GM18909 (cell line): ENCODE data around the gene NKTR.
"Not testable (repeated sequence)": the region's sequence is repeated elsewhere in the genome, so short reads cannot be mapped to it uniquely, and the experiment has no call there.

Experiments
- ATAC-seq: cut with Tn5 transposase; IDR thresholded peaks from one replicate; pipeline ENCODE4 v1.9.1; 2021; ENCODE audit warnings: mild to moderate bottlenecking; ENCODE audit not compliant: unreplicated experiment, poor library complexity

Gene NKTR

DNA sequence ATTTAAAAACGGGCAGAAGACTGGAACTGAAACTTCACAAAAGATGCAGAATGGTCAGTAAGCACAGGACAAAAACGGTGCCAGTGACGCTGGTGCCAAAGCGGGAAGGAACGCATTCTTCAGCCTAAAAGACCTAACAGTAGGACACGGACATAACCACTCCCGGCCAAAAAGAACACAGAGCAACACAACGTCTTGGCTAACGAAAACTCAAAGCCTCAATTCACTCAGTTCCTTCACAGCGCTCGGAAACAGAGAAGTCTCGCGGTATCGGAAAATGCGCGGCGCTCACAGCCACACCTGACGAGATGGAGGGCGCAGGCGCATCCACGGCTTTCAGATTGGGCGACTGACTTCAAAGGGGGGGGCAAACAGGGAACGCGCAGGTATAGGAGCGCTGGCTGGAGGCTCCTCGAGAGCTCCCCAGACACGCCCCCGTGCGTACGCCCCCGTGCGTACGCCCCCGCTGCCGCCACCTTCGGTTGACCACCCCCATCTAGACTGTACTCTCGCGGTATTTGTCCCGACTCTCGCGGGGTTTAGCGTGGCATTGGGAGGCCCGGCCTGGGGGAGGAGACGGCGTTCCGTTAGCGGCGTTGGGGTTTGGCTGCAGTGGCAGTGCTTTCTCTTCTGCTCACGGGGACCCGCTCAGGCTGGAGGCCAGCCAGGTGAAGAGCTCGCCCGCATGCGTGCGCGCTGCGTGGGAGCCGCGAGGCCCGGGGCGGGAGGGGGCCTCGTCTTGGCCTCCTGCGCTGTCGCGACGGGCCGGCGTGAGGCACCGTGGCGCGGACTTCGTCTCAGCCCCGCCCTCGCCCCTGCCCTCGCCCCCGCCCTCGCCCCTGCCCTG is at the start of gene NKTR:
Gene NKTR (plus strand): TSS at position 576 of the 847 bp plus-strand sequence. CDS start 321 bp downstream, outside the sequence.
- peak; percentile 87 for ATAC-seq

DNA sequence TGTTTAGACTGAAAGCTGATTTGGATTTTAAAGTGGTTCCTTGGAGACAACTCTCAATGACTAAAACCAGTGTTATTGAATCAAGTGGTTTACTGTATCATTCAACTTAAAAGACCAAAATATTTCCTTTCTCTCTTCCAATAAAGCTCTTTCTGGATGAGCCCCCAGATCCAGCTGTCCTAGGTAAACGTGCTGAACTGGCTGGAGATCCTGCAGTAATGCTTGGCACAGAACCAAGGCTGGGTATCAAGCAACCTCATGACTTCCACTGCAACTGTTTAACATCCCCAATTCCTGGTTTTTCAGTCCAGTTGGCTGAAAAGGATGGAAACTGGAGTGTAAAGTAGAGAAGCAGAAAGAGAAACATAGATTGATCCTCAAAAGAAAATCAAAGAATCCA is 47.7 kb upstream of the NKTR start:
- no peak for ATAC-seq

DNA sequence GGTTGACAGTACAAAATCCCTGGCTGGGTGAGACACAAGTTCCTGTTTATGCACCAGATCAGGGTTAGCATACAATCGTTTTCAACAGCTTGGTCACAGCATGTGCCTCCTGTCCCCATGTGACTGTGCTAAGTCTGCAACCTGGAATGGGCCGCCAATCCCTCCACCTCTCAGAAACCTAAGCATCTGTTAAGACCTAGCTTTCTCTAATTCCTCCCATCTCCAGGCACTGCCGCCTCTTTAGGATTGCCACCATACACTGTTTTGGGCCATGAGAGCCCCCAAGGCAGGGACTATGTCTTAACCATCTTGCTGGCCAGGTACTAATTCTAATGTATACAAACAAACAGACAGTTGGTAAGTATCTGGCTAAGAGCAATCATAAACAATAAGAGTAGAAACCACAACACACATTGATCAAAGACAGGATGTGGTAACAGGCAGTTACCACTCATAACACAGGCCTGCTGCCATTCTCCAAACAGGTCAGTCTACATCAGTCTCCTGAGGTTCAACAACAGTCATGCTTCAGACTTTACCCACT is 44.3 kb upstream of the NKTR start:
- ATAC-seq = peak; percentile 84

DNA sequence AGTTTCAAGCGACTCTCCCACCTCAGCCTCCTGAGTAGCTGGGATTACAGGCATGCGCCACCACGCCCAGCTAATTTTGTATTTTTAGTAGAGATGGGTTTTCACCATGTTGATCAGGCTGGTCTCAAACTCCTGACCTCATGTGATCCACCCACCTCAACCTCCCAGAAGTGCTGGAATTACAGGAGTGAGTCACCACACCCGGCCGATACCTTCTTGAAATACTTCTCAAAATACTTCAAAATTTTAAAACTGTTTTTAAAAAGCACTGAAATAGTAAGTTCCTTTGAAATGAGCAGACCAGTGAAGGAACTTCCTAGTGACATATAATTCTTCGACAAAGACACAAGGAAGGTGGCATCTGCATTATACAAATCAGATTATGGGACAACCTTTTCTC is 43.7 kb upstream of the NKTR start:
- not testable (repeated sequence) for ATAC-seq

DNA sequence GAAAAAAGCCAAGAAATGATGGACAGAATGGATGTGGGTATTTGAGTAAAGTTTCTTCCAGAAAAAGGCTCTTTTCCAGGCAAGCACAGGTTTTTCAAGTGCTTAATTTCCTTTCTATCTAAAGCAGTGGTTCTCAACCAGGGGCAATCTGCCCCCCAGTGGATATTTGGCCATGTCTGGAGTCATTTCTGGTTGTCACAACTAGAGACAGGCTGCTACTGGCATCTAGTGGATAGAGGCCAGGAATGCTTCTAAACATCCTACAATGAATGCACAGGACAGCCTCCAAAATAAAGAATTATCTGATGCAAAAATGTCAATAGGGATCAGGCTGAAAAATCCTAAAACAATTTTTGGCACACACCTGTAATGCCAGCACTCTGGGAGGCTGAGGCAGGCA is 42.6 kb upstream of the NKTR start:
- no peak for ATAC-seq

DNA sequence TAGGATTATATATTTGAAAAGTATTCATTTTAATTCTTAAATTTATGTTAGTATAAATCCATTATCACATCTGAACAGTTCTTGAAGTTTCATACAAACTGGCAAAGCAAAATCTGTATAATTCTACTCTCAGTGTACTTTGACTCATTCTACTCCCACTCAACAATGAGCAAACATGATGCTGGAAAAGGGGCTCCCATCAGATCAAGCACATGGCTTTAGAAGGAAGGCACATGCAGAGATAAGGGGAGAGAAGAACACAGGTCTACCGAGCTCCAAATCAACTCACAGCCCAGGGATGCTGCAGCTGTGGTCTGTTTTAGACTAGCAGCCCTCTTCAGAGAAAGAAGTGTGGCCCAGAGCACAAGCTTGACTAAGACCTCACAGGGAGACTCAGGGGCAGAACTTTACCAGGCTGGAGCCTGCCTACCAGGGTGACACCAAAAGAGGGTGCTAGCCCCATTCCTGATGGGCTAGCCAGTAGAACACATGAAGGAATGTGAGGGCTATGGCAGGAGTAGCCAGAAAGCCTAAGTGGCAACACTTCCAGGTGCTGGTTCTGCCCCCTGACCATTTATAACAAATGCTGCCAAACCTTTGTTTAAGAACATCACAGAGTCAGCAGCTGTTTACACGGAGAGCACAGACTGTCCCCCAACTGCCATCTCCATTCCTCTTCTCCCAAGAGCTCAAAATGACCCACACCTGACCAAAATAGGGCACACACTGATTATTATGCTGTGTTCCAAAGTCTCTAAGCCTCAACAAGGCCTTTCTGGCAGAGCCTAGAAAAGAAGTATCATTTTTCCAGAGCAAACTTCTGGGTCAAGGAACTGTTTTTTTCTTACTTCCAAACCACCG is 38.2 kb upstream of the NKTR start:
- no peak for ATAC-seq

DNA sequence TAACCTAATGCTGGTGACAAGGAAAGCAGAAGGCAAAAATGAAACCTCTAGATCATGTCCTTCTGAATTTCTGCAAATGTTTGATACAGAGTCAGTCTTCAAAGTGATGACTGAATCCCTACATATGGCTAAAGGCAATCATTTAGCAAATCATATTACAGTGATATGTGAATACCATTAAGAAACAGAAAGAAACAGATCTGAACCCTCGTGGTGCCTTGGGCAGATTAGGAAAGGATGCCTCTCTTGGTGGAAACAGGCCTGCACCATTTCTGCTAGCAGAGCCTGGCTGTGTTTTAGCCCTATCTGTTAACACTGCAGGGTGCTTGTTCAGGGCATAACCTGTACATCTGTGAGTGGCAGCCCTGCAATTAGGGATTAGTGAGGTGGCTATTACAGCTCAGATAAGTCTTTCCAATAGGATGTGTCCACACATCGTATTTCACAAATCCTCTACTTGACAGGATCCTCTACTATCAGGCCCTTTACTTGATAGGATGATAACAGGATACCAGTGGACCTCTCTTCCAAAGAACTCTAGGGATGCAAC is 30.8 kb upstream of the NKTR start:
- no peak for ATAC-seq

DNA sequence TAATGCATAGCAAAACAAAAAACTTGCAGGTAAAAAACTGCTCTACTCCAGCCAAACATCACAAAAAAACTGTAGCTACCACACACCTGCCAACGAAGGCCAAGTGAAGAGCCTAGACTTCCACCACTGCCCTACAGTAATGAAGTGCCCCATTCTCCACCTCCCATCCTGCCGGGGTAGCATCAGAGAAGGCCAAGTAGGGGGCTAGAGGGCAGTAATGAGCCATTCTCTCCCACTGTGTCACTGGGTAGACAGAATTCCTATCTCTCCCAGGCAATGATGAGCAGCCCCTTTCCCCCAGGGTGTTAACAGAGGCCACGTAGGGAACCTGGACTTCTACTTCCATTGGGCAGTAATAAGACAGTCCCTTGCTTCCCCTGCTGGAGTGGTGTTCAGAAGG is 28.2 kb upstream of the NKTR start:
- ATAC-seq = no peak

DNA sequence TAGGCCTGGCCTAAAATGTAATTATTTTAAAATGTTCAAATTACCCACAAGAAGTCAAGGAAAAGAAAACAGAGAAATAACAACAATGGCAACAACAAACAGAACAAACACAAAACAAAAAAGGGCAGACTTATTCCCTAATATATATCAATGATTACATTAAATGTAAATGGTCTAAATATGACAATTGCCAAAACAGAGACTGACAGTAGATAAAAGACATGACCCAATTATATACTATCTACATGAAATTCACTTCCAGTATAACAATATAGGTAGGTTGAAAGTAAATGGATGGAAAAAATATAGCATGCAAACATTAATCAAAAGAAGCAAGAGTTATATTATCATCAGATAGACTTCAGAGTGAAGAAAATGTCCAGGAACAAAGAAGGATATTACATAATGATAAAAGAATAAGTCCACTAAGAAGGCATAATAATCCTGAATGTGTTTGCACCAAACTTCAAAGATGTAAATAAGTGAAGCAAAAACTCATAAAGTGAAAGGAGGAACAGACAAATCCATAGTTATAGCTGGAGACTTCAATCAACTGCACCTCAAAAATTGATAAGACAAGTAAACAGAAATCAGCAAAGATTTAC is 25.2 kb upstream of the NKTR start:
- no peak for ATAC-seq

DNA sequence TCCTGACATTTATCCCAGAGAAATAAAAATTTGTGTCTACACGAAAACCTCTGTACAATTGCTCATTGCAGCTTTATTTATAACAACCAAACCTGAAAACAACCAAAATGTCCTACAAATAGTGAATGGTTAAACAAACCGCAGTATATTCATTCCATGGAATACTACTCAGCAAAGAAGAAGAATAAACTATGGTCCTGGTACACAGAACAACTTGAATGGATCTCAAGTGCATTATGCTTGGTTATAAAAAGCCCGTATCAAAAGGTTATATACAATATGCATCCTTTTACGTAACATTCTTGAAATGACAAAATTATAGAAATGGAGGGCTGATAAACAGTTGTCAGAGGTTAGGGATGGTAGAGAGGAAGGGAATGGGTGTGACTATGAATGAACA is 22.4 kb upstream of the NKTR start:
- no peak for ATAC-seq

DNA sequence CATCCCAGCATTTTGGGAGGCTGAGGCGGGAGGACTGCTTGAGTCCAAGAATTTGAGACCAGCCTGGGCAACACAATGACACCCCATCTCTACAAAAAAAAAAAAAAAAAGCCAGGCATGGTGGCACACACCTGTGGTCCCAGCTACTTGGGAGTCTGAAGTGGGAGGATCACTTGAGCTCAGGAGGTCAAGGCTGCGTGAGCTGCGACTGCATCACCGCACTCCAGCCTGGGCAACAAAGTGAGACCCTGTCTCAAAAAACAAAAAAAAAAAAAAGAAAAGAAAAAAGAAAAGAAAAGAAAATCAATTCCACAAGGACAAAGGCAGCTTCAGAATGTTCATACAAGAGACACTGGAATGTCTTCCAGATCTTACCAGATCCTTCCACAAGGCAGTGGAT is 21.1 kb upstream of the NKTR start:
- ATAC-seq = not testable (repeated sequence)

DNA sequence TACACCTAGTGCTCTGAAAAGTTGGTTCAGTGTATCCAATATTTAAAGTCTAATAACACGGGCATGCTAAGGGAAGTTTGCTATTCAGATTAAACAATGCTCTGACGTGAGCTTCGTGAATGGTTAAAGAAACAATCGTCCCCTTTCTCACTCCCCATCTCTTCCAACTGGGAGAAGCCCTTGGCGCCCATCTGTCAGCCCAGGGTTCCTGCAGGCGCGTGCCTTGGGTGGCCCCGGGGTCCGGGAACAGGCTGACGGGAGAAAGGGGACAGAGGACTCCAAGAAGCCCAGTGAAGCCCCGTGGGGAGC is 19.1 kb upstream of the NKTR start:
- ATAC-seq = no peak

DNA sequence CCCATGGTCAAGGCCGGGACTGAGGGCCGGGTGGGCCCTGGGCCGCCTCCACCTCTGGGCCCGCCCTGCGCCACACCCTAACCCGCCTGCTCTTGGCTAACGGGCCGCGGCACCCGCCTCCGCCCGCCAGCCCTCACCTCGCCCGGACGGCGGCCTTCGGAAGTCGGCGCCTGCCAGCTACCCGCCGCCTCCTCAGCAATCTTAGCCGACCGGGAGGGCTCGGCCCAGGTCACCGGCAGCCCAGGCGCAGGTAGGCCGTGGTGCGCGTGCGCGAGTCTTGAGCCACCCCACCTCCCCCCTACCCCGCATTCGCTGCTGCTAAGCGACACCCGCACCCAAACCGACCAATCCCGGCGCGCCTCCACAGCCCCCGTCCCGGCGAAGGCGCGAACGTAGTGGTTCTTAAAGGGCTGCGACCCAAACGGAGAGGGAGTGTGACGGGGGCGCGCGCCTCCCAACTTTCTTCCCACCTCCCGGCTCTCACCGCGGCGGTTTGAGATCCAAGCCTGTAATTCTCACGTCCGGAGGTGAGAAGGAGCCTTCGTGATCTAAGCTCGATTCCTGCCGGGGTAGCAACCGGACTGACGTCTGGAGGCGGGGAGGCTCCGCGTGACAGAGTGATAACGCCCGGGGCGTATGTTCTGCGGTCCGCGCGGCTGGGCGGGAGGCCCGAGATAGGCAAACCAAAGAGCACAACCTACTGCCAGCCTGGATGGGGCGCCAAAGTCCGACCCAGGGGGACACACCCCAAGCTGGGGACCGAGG is 18.6 kb upstream of the NKTR start, which contains the start of gene SEC22C:
Gene SEC22C (minus strand): TSS at position 259 of the 765 bp plus-strand sequence. CDS start 12,921 bp downstream, outside the sequence.
- ATAC-seq = peak; percentile 92

DNA sequence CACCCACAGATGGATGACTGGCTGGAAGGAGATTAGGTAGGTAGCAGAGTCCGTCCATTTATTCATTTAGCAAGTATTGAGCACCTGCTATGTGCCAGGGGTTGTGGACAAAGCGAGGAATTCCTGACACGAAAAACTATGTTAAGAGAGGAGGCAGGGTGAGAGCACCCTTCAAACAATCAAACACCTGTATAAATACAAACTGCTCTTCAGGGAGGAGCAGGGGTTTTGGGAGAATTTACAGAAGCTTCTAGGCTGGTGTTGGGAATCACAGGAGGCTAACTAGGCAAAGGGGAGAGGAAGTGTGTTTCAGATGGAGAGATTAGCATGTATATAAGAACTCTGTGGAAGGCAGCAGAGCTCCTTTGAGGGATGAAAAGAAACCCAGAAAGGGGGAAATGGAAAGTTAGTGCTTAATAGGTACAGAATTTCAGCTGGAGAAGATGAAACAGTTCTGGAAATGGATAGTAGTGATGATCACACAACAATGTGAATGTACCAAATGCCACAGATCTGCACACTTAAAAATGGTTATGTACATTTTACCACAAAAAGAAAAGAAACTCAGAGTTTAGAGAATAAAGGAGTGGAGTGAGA is 17.9 kb upstream of the NKTR start:
- ATAC-seq = no peak

DNA sequence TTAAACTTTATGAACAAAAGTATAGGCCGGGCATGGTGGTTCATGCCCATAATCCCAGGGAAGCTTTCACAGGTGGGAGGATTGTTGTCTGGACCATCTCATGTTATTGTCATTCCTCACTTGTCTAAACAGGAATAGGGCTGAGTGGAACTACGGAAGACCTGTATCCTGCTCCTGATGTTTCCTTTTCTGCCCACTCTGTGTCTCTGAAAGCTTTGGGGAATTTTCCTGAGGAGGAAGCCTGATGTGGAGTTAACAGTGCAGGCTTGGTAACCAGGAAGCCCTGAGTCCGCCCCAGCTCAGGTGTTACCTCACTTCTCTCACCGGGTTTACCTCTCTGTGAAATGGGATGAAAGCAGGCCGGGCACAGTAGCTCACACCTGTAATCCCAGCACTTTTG is 11.9 kb upstream of the NKTR start:
- ATAC-seq = no peak

DNA sequence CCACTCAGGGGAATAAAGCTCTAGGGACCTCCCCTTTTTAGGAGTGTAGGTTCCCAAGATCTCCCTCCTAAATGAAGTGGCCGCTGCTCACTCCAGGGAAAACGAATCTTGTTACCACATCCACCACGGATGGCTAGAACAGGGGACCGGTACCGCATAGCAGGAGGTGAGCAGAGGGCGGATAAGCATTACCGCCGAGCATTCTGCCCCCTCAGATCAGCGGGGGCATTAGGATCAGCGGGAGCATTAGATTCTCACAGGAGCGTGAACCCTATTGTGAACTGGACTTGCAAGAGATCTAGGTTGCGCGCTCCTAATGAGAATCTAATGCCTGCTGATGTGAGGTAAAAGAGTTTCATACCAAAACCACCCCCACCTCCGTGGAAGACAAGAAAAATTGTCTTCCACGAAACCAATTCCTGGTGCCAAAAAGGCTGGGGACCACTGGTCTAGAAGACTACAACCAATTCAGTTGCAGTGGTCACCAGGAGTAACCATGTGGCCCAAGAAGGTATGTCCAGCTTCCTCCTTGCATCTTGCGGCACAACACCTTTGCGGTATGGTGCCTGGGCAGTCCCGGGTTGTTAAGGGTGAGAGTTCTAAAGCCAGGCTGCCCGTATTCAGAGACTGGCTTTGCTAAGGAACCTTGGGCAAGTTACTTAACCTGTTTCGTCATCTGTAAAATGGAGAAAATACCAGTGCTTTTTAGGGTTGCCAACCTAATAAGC is 10.9 kb upstream of the NKTR start:
- ATAC-seq = no peak

DNA sequence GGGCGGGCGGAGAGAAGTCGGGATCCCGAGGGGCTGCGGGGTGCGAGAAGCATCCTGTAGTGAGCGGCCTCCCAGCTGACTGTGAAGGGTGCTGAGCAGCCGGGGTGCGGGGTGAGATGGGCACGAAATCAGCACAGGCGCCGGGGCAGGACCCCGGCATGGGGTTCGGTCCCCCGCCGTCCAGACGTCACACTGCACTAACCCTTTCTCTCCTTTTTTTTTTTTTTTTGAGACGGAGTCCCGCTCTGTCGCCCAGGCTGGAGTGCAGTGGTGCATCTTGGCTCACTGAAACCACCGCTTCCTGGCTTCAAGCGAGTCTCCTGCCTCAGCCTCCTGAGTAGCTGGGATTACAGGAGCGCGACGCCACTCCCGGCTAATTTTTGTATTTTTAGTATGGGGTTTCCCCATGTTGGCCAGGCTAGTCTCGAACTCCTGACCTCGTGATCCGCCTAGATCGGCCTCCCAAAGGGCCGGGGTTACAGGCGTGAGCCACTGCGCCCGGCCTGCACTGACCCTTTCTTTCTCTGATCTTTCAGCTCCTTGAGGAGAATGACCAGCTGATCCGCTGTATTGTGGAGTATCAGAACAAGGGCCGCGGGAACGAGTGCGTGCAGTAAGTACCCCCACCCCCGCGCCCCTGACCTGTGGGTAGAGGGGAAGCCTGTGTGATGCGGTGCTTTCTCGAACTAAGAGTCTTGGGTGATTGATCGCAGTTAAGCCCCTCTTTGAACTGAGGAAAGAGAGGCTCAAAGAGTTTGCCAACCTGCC is 9.3 kb upstream of the NKTR start:
- ATAC-seq = no peak

DNA sequence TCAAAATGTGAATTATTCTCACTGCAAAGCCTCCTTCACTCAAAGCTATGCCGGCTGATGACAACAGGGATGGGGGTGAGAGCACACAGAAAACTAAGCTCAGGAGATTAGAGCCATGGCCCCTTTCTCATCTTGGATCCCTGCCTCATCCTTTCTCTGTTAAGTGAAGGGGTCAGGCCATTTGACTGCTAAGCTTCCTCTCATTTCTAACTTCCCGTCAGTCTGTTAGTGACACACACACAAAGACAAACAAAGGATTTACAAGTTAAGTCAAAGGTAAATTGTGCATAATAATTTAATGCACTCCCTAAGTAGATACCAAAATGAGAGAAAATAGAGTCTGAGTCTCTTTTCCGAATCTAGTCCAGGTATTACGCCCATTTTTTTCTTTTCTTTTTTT is 8.7 kb upstream of the NKTR start:
- no peak for ATAC-seq
